Osteocyte (in vitro differentiated cells): ENCODE results near the gene UTRN. TPM values are rescaled to one million over a fixed set of nuclear protein-coding genes. Genes with fewer than 3 reads are reported as not detected.
A peak's percentile ranks its signal among the peaks of the same experiment; 100 is the strongest.

Experiments
- DNase-seq: peaks from one replicate; pipeline ENCODE4 v3.0.0; 2021; ENCODE audit warnings: mixed read lengths; ENCODE audit not compliant: unreplicated experiment; ENCODE audit errors: extremely low spot score
- H3K27ac Mint-ChIP-seq: one replicate; pipeline ENCODE4 v1.8.0; 2021; ENCODE audit warnings: mild to moderate bottlenecking, mixed read lengths; ENCODE audit not compliant: unreplicated experiment
- H3K27me3 Mint-ChIP-seq: one replicate; pipeline ENCODE4 v1.8.0; 2021; ENCODE audit warnings: mixed read lengths; ENCODE audit not compliant: unreplicated experiment
- H3K36me3 Mint-ChIP-seq: one replicate; pipeline ENCODE4 v1.8.0; 2021; ENCODE audit warnings: mixed read lengths; ENCODE audit not compliant: unreplicated experiment
- H3K4me1 Mint-ChIP-seq: one replicate; pipeline ENCODE4 v1.8.0; 2021; ENCODE audit warnings: mixed read lengths; ENCODE audit not compliant: unreplicated experiment
- H3K4me3 Mint-ChIP-seq: one replicate; pipeline ENCODE4 v1.8.0; 2021; ENCODE audit warnings: mild to moderate bottlenecking, moderate library complexity, mixed read lengths; ENCODE audit not compliant: unreplicated experiment
- H3K9me3 Mint-ChIP-seq: one replicate; pipeline ENCODE4 v1.8.0; 2021; ENCODE audit warnings: mixed read lengths; ENCODE audit not compliant: unreplicated experiment
- total RNA-seq: library from RNA; stranded (reverse); gene quantifications from 2 replicates; pipeline ENCODE4 v1.2.1, GENCODE V29; 2021
- TF ChIP-seq, protein P1 (sequence below): fragments of 200-600 bp; sonication (generic); IDR thresholded peaks from 2 replicates; pipeline ENCODE4 v1.5.0; 2021; ENCODE audit warnings: antibody characterized with exemption, mild to moderate bottlenecking, moderate library complexity

Gene UTRN
- total RNA-seq, 1 donor from 2014 or later = 144 TPM

DNA sequence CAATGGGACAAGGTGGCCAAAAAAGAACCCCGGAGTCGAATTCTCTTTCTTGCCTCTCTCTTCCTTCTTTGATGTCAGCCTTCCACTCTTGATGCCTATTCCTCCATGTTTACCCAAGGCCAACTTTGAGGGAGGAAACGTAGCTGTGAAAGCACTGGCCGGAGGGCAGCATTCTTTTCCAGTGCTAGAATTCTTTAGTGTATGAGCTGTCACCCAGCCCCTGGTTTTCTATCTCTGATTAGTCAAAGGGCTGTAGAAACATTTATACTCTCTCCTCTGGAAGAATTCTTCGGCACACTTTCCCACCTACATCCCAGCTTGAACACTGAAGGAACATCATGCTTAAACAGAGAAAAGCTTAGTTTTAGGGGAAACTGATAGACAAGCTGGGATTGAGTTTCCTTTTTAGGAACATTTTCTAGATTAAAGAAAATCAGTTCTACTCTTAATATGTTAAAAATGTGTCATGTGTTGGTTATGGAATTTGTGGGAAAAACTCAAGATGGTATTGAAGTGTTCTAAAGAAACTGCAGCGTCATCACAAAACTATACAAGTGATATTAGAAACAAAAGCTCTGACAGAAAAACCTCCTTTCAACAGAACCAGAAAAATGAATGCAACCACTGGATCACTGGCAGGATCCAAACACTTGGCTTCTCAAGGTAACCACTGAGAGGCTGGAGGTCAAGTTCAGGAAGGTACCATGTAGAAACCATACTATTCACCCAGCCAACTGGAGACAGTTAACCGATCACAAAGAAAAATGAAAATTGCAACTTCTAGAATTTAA, 20.7 kb upstream of the UTRN start:
- Mint-ChIP-seq H3K4me1 (peaks cover 61% of the 10 kb centered on the region), H3K27ac (peak overlapping the region; percentile 98), H3K9me3 (no peaks in the 10 kb centered on the region), H3K36me3 (no peaks in the 10 kb centered on the region), H3K4me3 (peak overlapping the region; percentile 60), H3K27me3 (no peaks in the 10 kb centered on the region)
- TF ChIP-seq, protein P1, sequence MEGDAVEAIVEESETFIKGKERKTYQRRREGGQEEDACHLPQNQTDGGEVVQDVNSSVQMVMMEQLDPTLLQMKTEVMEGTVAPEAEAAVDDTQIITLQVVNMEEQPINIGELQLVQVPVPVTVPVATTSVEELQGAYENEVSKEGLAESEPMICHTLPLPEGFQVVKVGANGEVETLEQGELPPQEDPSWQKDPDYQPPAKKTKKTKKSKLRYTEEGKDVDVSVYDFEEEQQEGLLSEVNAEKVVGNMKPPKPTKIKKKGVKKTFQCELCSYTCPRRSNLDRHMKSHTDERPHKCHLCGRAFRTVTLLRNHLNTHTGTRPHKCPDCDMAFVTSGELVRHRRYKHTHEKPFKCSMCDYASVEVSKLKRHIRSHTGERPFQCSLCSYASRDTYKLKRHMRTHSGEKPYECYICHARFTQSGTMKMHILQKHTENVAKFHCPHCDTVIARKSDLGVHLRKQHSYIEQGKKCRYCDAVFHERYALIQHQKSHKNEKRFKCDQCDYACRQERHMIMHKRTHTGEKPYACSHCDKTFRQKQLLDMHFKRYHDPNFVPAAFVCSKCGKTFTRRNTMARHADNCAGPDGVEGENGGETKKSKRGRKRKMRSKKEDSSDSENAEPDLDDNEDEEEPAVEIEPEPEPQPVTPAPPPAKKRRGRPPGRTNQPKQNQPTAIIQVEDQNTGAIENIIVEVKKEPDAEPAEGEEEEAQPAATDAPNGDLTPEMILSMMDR = no peak
- DNase-seq = peak; percentile 90

DNA sequence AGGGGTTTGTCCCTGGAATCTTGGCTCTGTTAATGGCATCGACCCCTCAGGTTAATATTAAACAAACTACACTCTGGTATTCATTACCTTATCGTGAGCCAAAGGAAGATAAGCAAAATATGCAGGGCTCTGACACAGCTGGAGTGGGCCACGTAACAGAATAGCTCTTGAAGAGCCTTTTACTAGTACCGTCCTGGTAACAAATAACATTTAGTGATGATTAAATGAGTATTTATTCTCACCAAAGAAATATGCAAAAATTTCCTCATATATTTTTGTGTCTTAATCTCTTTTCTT, 20.1 kb upstream of the UTRN start:
- H3K36me3 Mint-ChIP-seq = no peaks in the 10 kb centered on the region
- H3K27ac Mint-ChIP-seq = peak overlapping the region; percentile 98
- H3K9me3 Mint-ChIP-seq = no peaks in the 10 kb centered on the region
- TF ChIP-seq, protein P1 = no peak
- DNase-seq = no peak
- peaks cover 56% of the 10 kb centered on the region for H3K4me1 Mint-ChIP-seq
- peak overlapping the region; percentile 60 for H3K4me3 Mint-ChIP-seq
- H3K27me3 Mint-ChIP-seq = no peaks in the 10 kb centered on the region

GRCh38 chr6:144265390-144265789, 19.7 kb upstream of the UTRN start:
- Mint-ChIP-seq H3K4me1 (peaks cover 54% of the 10 kb centered on the region), H3K27me3 (no peaks in the 10 kb centered on the region), H3K4me3 (peak overlapping the region; percentile 1), H3K27ac (peak overlapping the region; percentile 98), H3K9me3 (no peaks in the 10 kb centered on the region), H3K36me3 (peaks cover 3% of the 10 kb centered on the region)
- DNase-seq = no peak
- TF ChIP-seq, protein P1 = no peak

DNA sequence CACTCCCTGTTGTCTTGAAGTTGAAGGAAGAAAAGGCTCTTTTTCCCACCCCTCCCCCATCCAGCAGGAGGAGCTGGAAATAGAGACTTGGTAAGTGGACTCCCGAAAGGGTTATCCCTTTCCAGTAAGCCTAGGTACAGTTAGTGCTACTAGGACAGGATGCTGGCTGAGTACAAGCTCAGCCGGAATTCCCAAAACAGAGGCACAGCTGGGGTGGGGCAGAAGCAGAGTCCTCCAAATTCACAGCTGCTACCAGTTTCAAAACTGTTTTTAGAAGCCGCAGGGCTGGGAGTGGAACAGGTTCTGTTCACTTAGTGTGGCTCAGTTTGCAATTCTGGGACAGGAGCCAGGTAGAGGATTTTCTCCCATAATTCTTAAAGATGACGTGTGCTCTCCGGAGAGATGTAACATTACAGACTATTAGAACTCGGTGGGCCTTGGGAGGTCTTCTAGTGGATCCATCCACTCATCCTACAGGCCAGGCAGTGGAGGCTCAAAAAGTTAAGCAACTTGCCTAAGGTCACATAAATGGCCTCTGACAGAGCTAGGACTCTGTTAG, 19.0 kb upstream of the UTRN start:
- H3K27ac Mint-ChIP-seq = peak overlapping the region; percentile 98
- H3K9me3 Mint-ChIP-seq = no peaks in the 10 kb centered on the region
- no peaks in the 10 kb centered on the region for H3K27me3 Mint-ChIP-seq
- no peak for DNase-seq
- H3K4me3 Mint-ChIP-seq = no peak overlapping the region
- peaks cover 4% of the 10 kb centered on the region for H3K36me3 Mint-ChIP-seq
- H3K4me1 Mint-ChIP-seq = peaks cover 48% of the 10 kb centered on the region
- TF ChIP-seq, protein P1 = no peak

GRCh38 chr6:144268794-144269349, 16.3 kb upstream of the UTRN start:
- H3K27me3 Mint-ChIP-seq = no peaks in the 10 kb centered on the region
- peaks cover 37% of the 10 kb centered on the region for H3K4me1 Mint-ChIP-seq
- H3K4me3 Mint-ChIP-seq = no peak overlapping the region
- no peak for DNase-seq
- H3K9me3 Mint-ChIP-seq = no peaks in the 10 kb centered on the region
- peak overlapping the region; percentile 64 for H3K27ac Mint-ChIP-seq
- peaks cover 6% of the 10 kb centered on the region for H3K36me3 Mint-ChIP-seq
- TF ChIP-seq, protein P1 = no peak
